Lung (tissue), 12 donors: Measurements from ENCODE around the gene ZDHHC22. TPM values are rescaled to one million over a fixed set of nuclear protein-coding genes. Genes with fewer than 3 reads are reported as not detected.

ENCODE experiments used
- ATAC-seq: fragments of 200-7000 bp; cut with Tn5 transposase; one replicate; pipeline ENCODE4 v1.9.1; 2020; ENCODE audit warnings: moderate number of reproducible peaks; ENCODE audit not compliant: insufficient read depth, low FRiP score
- DNase-seq, 3 donors: peaks; one replicate each; pipeline ENCODE4 v3.0.0-alpha.2; 2013 to 2017
- H3K27ac ChIP-seq, 2 donors: one replicate each; pipeline ENCODE4 v1.5.1; 2013; ENCODE audit warnings: mild to moderate bottlenecking in 2 of 2, moderate library complexity in 2 of 2, control low read depth in 1 of 2, inconsistent platforms in 1 of 2, low read depth in 1 of 2, low read length in 1 of 2
- H3K27me3 ChIP-seq, 3 donors: one replicate each; pipeline ENCODE4 v1.5.1; 2013; ENCODE audit warnings: low read length in 2 of 3; ENCODE audit not compliant: control insufficient read depth in 3 of 3, insufficient read depth in 3 of 3
- H3K36me3 ChIP-seq, 4 donors: one replicate each; pipeline ENCODE4 v1.5.1; 2013; ENCODE audit warnings: low read length in 4 of 4, mild to moderate bottlenecking in 1 of 4, moderate library complexity in 1 of 4; ENCODE audit not compliant: control insufficient read depth in 4 of 4, insufficient read depth in 4 of 4
- H3K4me1 ChIP-seq, 5 donors: one replicate each; pipeline ENCODE4 v1.5.1; 2013; ENCODE audit warnings: low read length in 5 of 5, mild to moderate bottlenecking in 2 of 5, moderate library complexity in 1 of 5; ENCODE audit not compliant: control insufficient read depth in 5 of 5, insufficient read depth in 5 of 5
- H3K4me3 ChIP-seq: one replicate; pipeline ENCODE4 v1.5.1; 2013; ENCODE audit warnings: mild to moderate bottlenecking, control low read depth, moderate library complexity
- H3K9ac ChIP-seq, 2 donors: one replicate each; pipeline ENCODE4 v1.5.1; 2013; ENCODE audit warnings: low read length in 2 of 2, control low read depth in 1 of 2; ENCODE audit not compliant: insufficient read depth in 1 of 2
- H3K9me3 ChIP-seq, 4 donors: one replicate each; pipeline ENCODE4 v1.5.1; 2013; ENCODE audit warnings: low read length in 3 of 4, mild to moderate bottlenecking in 1 of 4, moderate library complexity in 1 of 4; ENCODE audit not compliant: control insufficient read depth in 4 of 4, insufficient read depth in 3 of 4
- CTCF ChIP-seq: IDR thresholded peaks from 2 replicates; pipeline ENCODE4 v1.5.1; 2012; ENCODE audit warnings: mild to moderate bottlenecking; ENCODE audit errors: control extremely low read depth, extremely low read depth
- WGBS, 2 donors: extraction: QIAGEN DNeasy Blood & Tissue Kit; methylation state at CpG; one replicate each; pipeline ENCODE4 v1.1.7; 2013; 5-methylcytosine and 5-hydroxymethylcytosine counted together
- polyA plus RNA-seq, 2 donors: library from polyadenylated mRNA; stranded (reverse); fragments of 200-250 nt; gene quantifications; one replicate each; pipeline ENCODE4 v1.2.1, GENCODE V29; 2013
- total RNA-seq, 2 donors: library from RNA; depleted of rRNA in 1 of 2; stranded (reverse); fragments of >200 nt in 1 of 2; gene quantifications; one replicate each; pipeline ENCODE4 v1.2.1, GENCODE V29; 2014 to 2021
- donor health status: control.
- donor health status: control.
- donor health status: Bipolar disorder and iron deficiency.
- donor health status: healthy.
- donor health status: DM: yes; HTN: yes; CAD: no.

Gene ZDHHC22
- total and polyA plus RNA-seq, 4 donors = 0.02 TPM; not detected in 3

- TF ChIP-seq CTCF = no peak
- peaks cover 0 to 12% (median 10%) of the 10 kb centered on the region in 3 donors for H3K27me3 ChIP-seq
- H3K4me3 ChIP-seq = no peak overlapping the region
- peaks cover 0 to 7% (median 4%) of the 10 kb centered on the region in 4 donors for H3K36me3 ChIP-seq
- WGBS, 2 donors = 93 to 95% methylated on average over 7 of the region's 7 CpGs
- ATAC-seq (no peak), DNase-seq (no peak)
- H3K9ac ChIP-seq = no peak overlapping the region
- peaks cover 0 to 16% (median 5%) of the 10 kb centered on the region in 5 donors for H3K4me1 ChIP-seq
- no peak overlapping the region for H3K27ac ChIP-seq
- no peaks in the 10 kb centered on the region for H3K9me3 ChIP-seq
Observed at GRCh38 chr14:77119851-77120250, 21.7 kb downstream of the ZDHHC22 start.

GRCh38 chr14:77116172-77116817, 25.3 kb downstream of the ZDHHC22 start:
- TF ChIP-seq CTCF = no peak
- H3K27me3 ChIP-seq = no peaks in the 10 kb centered on the region
- DNase-seq (no peak), ATAC-seq (no peak)
- H3K27ac ChIP-seq = no peak overlapping the region
- 92 to 99% methylated on average over 2 of the region's 2 CpGs for WGBS, 2 donors
- H3K9ac ChIP-seq = no peak overlapping the region
- H3K36me3 ChIP-seq = peaks cover 9 to 34% (median 19%) of the 10 kb centered on the region in 4 donors
- H3K4me1 ChIP-seq = peaks cover 0 to 11% (median 4%) of the 10 kb centered on the region in 5 donors
- H3K9me3 ChIP-seq = peaks cover 0 to 4% (median 0%) of the 10 kb centered on the region in 4 donors
- H3K4me3 ChIP-seq = no peak overlapping the region

GRCh38 chr14:77114609-77115008, 27.0 kb downstream of the ZDHHC22 start:
- Histone ChIP-seq H3K4me1 (peaks cover 4 to 8% (median 5%) of the 10 kb centered on the region in 5 donors), H3K9me3 (peaks cover 0 to 4% (median 0%) of the 10 kb centered on the region in 4 donors), H3K27ac (peak overlapping the region in 1 of 2 donors; percentile 39), H3K27me3 (no peaks in the 10 kb centered on the region), H3K4me3 (no peak overlapping the region), H3K9ac (no peak overlapping the region), H3K36me3 (peaks cover 9 to 35% (median 22%) of the 10 kb centered on the region in 4 donors)
- 83 to 89% methylated on average over 4 of the region's 4 CpGs for WGBS, 2 donors
- DNase-seq = peak in 1 of 3 donors; percentile 20
- no peak for TF ChIP-seq CTCF
- ATAC-seq = no peak

- no peak for TF ChIP-seq CTCF
- peaks cover 9 to 38% (median 22%) of the 10 kb centered on the region in 4 donors for H3K36me3 ChIP-seq
- ATAC-seq (no peak), DNase-seq (no peak)
- H3K9ac ChIP-seq = no peak overlapping the region
- peak overlapping the region in 1 of 2 donors; percentile 39 for H3K27ac ChIP-seq
- H3K9me3 ChIP-seq = peaks cover 0 to 4% (median 0%) of the 10 kb centered on the region in 4 donors
- no peaks in the 10 kb centered on the region for H3K27me3 ChIP-seq
- H3K4me1 ChIP-seq = peaks cover 4 to 12% (median 5%) of the 10 kb centered on the region in 5 donors
- no peak overlapping the region for H3K4me3 ChIP-seq
- 96 to 98% methylated on average over 11 of the region's 11 CpGs for WGBS, 2 donors
Observed at GRCh38 chr14:77113644-77114043, 27.9 kb downstream of the ZDHHC22 start.
